AG09319 (cell line): ENCODE results near the gene GDE1.
"Not testable (repeated sequence)": the region's sequence is repeated elsewhere in the genome, so short reads cannot be mapped to it uniquely, and the experiment has no call there.

Experiments used
- DNase-seq: peaks from one replicate; pipeline ENCODE4 v3.0.0-alpha.2; 2010; ENCODE audit warnings: low read depth; ENCODE audit errors: extremely low read depth
- CTCF ChIP-seq: IDR thresholded peaks from 2 replicates; pipeline ENCODE4 v1.5.1; 2011; ENCODE audit warnings: low read depth, mild to moderate bottlenecking, inconsistent platforms, low read length, moderate library complexity

The GDE1 gene

GRCh38 chr16:19555938-19556771 lies 34.3 kb upstream of the GDE1 start:
- peak; percentile 3; the same call in 1 of the 2 replicates for TF ChIP-seq CTCF
- no peak for DNase-seq

- peak; percentile 73 for TF ChIP-seq CTCF
- DNase-seq, result peak; percentile 98
Measured at GRCh38 chr16:19555186-19555937, 33.5 kb upstream of the GDE1 start, which contains the start of gene VPS35L. VPS35L (plus strand) TSS chr16:19555703; CDS start chr16:19555730, 27 bp downstream.

- DNase-seq, result no peak
- TF ChIP-seq CTCF, result no peak
Measured at GRCh38 chr16:19549673-19550072, 27.8 kb upstream of the GDE1 start.

- no peak for TF ChIP-seq CTCF
- no peak for DNase-seq
Measured at GRCh38 chr16:19548144-19548543, 26.2 kb upstream of the GDE1 start.

- not testable (repeated sequence) for DNase-seq
Measured at GRCh38 chr16:19543278-19543996, 21.5 kb upstream of the GDE1 start.

- DNase-seq, result no peak
Measured at GRCh38 chr16:19542138-19542821, 20.4 kb upstream of the GDE1 start.

More at GRCh38 chr16:19542138-19542821, 20.4 kb upstream of the GDE1 start:
- no peak for TF ChIP-seq CTCF
